GM15510 (cell line): ENCODE results near the gene SFT2D1.

Source experiments
- POLR2A ChIP-seq: IDR thresholded peaks from 3 replicates; pipeline ENCODE4 v1.6.1; 2011; ENCODE audit warnings: borderline replicate concordance; ENCODE audit not compliant: insufficient read length; ENCODE audit errors: extremely low read depth

The SFT2D1 gene

DNA sequence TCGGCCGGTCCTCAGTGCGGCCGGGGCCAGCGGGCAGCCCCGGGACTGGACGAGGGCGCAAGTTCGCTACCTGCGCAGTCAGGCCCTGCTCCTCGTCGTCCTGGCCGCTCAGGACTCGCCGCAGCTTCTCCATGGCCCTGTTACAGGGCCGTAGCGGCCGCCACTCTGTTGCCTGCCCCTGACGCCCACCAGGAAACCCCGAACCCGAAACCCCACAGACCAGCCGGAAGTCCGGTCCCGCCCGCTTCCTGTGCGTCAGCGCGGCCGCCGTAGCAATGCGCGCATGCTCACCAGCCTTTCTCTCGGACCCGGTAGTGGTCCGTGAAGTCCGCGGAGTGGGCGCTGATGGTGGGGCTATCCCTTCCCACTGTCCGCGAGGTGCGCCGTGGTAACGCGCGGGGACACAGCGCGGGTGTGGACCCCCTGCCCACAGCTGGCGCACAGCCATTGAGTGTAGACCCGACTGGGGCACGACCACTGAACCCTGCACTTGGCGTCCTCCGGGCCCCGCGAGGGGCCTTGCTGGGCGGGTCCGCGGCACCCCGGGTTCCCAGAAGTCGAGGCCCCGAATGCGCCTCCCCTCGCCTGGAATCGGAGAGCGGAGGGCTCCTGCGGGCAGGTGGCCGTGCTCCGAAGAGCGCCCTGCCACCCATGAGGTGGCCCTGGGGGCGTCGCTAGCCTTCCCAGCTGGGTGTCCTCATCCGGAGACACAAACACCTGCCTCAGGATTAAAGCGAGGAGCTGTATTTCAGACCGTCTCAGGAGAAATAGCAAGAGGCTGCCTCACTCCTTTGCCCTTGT, at the start of gene SFT2D1:
Gene SFT2D1 (minus strand): TSS at position 197 of the 801 bp plus-strand sequence. CDS start 64 bp downstream, at position 133.
- peak; percentile 99 for TF ChIP-seq POLR2A

DNA sequence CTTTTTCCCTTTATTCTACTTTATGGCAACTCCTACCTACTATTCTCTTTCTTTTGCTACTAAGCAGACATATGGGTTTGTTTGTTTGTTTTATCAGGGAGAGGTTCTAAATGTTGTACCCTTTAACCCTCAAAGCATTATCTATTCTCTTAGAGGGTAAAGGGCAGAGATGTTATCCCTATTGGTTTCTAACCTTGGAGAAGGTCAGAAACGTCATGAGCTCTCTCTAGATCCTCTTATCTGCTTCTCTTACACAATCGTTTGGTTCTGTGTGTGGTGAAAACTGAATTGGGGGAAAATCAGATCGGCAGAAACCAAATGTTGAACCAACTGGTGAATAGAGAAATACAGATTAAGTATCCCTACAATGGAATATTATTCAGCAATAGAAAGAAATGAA, 46.8 kb upstream of the SFT2D1 start:
- TF ChIP-seq POLR2A: no peak

DNA sequence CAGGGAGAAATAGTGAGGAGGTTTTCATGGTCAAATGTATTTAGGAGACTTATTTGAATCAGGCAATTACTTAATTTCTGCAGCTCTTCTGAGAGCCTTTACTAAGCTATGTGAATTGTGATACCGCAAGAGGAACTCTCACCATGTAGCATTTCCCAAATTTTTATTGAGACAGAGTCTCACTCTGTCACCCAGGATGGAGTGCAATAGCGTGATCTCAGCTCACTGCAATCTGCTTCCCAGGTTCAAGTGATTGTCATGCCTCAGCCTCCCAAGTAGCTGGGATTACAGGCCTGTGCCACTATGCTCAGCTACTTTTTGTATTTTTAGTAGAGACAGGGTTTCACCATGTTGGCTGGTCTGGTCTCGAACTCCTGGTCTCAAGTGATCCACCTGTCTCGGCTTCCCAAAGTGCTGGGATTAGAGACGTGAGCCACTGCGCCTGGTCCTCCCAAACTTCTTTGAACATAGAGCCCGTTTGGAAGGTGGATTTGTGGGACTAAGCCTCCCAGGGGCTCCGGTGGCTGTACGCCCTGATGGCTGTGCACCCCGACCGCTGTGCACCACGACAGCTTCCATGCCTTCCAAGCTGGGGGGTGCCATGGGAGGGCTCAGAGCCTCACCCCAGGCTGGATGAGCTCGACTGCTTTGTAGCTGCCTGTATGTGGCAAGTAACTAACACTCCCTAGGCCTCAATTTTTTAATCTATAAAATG, 46.1 kb upstream of the SFT2D1 start:
- no peak for TF ChIP-seq POLR2A

DNA sequence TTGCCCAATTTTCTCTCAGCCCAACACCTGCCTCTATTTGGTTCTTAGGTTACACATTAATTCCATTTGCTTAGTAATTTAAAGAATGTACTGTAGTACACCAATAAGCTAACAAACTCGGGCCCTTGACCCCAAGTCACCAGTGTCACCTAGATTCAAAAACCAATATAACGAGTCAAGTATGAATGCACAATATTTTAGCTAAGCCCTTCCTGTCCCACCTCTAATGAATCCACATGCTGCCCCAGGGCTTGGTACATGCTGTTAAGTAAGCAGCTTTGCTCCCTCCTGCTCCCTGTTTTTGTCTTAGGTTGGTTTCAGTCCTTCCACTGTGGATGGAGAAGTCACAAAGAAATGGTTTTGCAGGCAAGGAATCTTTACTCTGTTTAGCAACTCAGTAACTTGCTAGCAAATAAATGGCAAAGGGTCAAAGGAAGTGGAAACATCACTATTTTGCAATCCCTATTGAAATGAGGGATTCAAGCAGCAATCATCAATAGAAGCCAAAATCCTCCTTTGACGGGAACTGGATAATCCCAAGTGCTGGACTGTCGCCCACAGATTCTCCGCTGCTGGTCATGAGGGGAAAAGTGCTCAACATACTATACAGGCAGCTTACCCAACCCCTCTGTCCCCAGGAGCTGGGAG, 45.4 kb upstream of the SFT2D1 start:
- TF ChIP-seq POLR2A: no peak

DNA sequence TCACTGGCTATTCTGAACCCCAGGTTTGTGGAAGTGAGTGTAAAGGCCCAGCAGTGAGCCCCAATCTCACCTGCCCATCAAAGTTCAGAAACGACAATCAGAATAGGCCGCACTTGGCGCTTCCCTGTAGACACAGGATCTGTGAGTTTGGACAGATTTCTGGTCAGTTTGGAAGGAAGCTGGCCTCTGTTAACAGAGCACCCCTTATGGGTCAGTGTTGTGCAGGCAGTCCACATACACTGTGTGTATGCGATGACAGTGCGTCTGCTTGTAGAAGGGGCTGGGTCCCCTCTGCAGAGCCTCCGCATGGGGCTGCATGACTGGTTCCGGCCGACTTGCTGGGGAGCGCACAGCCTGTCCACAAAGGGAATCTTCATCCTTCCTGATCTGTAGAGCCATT, 43.8 kb upstream of the SFT2D1 start:
- no peak for TF ChIP-seq POLR2A

DNA sequence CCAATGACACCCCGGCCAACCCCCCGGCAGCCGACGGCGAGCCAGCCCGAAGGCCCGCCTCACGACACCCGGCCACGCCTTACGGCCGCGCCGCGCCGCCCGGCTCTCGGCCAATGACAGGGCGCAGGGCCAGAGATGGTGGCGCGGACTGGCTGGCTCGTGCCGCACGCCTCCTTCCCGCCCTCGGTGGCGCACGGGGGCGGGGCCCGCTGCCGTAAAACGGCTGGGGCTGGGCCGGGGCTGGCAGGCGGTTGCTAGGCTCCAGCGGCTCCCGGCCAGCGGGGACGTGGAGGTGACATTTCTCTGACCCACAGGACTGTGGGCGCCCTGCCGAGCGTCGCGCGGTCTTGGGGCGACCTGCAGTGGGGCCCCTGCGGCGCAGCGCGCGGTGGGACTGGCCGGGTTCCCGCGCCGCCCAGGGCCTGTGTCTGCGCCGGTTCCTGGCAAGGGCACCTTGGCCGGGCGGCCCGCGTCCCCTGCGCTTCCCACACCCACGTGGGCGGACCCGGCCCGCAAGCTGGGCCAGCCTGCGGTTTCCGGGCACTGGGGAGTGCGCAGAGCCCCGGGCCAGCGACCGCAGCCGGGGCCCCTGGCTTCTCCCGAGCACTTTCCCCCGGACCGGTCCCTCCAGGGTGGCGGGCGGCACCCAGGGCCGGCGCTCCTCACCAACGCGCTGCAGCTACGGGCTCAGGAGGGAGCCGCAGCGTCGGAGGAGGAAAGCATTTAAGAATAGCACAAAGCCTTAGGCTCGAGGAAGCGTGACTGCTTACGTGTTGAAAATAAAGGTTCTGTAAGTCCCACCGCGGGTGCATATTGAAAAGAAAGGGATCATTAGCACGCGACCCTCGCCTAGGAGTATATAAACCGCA, 40.8 kb upstream of the SFT2D1 start, which contains the start of gene MPC1:
Gene MPC1 (minus strand): TSS at position 8 of the 869 bp plus-strand sequence. CDS start 64 bp downstream, outside the sequence.
- TF ChIP-seq POLR2A: peak; percentile 70

DNA sequence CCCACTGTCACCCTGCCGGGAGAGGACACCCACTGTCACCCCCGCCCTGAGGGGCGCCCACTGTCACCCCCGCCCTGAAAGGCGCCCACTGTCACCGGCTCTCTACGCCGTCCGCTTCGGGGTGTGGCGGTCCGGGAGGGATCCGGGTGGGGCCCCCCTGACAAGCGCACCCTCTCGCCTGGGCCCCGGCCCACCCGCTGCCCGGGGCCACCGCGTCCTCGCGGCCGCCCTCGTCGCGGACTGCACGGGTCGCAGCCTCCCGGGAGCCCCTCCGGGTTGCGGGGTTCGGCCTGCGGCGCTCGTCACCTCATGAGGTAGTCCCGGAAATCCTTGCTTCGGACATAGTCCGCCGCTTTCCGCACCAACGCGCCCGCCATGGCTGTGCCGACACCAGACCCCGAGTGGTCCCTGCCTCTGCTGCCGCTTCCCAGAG, 40.2 kb upstream of the SFT2D1 start:
- TF ChIP-seq POLR2A: no peak

DNA sequence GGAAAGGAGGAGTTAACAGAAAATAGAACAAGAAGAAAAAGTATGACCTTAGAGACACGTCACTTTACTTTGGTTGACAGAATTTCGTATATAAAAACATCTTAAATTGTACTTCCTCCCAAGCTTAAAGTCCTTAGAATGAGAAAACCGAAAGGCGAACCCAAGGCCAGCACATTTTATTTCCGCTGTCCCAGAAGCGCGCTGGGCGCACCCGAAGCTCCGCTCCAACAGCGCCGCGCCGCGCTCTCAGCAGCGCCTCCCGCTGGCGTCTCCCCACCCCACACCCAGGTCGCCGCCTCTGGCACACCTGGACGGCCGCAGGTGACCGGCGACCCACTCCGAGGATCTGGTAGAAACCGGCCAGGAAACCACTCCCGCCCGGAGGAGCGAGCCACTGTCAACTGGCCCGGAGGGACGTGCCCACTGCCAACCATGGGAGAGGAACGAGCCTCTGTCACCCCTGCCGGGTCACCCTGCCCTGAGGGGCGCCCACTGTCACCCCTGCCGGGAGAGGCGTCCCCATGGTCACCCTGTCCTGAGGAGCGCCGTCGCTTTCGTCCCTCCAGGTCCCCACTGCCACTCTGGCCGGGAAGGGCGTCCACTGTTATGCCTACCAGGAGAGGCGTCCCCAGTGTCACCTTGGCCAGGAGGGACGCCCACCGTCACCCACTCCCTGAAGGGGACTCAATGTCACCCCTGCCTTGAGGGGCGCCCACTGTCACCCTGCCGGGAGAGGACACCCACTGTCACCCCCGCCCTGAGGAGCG, 39.6 kb upstream of the SFT2D1 start:
- no peak for TF ChIP-seq POLR2A

DNA sequence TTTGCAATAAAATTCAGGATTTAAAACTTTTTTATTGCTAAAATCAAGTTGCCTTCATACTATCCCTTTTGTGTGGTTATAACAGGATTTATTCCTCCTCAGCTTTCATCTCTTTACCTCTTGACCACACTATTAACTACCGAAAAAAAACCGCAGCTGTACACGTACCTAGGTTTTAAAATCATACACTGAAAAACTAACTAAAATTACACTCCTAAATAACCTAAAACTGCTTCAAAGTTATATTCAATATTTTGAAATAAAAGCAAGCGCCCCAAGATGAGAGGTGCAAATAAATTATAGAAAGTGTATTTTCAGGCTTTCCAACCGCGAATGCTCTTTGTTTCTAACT, 39.0 kb upstream of the SFT2D1 start:
- TF ChIP-seq POLR2A: no peak

DNA sequence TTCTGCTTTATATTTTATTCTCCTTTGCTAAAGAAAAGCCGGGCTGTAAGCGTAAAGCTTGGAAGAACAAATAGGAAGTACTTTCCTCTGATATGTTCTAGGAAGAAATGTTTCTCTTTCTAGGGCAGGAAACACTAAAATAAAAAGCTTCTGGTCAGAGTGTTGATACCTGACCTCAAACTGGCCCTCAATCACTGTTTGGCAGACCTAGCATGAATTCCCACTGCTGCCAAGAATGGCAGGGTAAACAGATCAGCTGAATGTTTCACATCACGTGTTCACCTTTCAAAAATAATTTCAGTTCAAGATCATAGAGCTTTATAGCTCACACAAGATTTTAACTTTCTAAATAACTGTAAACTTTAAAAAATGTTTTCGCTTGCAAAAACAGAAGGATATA, 37.5 kb upstream of the SFT2D1 start:
- no peak for TF ChIP-seq POLR2A

DNA sequence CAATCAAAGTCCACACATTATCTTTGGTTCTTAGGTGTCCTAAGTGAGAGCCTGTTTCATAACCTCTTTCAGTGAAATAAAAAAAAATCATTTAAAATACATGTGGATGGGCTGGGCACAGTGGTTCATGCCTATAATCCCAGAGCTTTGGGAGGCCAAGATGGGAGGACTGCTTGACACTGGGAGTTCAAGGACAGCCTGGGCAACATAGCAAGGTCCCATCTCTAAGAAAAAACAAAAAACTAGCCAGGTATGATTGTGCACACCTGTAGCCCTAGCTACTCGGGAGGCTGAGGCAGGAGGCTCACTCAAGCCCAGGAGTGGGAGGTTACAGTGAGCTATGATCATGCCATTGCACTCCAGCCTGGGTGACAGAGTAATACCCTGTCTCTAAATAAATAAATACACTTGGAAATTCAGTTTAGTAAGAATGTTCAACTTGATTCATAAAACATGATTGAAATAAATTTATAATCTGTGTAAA, 36.8 kb upstream of the SFT2D1 start:
- no peak for TF ChIP-seq POLR2A

DNA sequence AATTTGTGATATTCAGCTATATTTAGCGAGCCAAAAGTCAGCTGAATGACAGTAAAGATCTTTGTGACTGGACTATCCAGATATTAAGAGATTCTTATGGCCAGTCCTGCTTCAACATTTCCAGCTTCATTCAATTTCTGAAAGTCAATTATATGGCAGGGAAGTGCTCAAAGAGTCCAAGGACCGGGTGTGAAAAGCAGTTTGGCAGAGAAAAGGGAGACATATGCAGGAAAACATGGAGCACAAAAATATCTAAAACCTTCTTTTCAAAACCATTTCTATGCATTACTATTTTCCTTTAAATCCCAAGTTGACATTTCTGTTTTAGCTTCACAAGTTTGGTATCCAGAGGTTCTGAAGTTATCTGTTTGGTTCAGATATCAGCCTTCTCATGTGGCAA, 35.4 kb upstream of the SFT2D1 start:
- no peak for TF ChIP-seq POLR2A

DNA sequence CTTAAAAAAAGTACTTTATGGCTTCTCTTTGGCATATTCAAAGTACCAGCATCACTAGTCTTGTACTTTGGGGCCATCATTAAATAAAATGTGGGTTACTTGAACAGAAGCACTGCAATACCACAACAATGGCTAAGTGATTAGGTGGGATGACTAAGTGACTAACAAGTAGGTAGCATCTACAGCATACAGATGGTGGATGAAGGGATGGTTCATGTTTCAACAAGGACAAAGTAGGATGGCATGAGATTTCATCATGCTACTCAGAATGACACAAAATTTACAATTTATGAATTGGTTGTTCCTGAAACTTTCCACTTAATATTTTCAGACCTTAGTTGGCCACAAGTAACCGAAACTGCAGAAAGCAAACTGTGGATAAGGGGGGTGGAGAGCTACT, 32.7 kb upstream of the SFT2D1 start:
- no peak for TF ChIP-seq POLR2A

DNA sequence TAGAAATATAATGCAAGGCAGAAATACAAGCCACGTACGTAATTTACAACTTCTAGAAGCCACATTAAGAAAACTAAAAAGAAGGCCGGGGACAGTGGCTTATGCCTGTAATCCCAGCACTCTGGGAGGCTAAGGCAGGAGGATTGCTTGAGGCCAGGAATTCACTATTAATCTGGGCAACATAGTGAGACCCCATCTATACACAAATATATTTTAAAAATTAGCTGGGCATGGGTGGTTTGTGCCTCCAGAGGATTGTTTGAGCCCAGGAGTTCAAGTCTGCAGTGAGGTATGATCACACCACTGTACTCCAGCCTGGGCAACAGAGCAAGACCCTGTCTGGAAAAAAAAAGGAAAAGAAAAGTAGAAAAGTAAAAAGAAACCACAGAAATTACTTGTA, 28.1 kb upstream of the SFT2D1 start:
- TF ChIP-seq POLR2A: no peak
